OCI-M2 (cell line): ENCODE data around the gene FIZ1.
A peak's percentile ranks its signal among the peaks of the same experiment; 100 is the strongest.
"Not testable (repeated sequence)": the region's sequence is repeated elsewhere in the genome, so short reads cannot be mapped to it uniquely, and the experiment has no call there.

Experiments used
- DNase-seq: peaks from one replicate; lab custom pipeline; 2025; ENCODE audit not compliant: unreplicated experiment; lab: John Stamatoyannopoulos, UW

The FIZ1 gene

GRCh38 chr19:55598034-55598433 is 1.3 kb downstream of the FIZ1 start:
- no peak for DNase-seq

GRCh38 chr19:55597501-55597921 is 1.8 kb downstream of the FIZ1 start:
- no peak for DNase-seq

GRCh38 chr19:55596304-55596703 is 3.0 kb downstream of the FIZ1 start:
- DNase-seq: no peak

- no peak for DNase-seq
Measured at GRCh38 chr19:55594996-55595545, 4.2 kb downstream of the FIZ1 start.

- no peak for DNase-seq
Measured at GRCh38 chr19:55593096-55593772, 6.1 kb downstream of the FIZ1 start.

GRCh38 chr19:55592391-55593090 is 6.8 kb downstream of the FIZ1 start:
- no peak for DNase-seq

GRCh38 chr19:55591555-55591954 is 7.8 kb downstream of the FIZ1 start:
- no peak for DNase-seq

GRCh38 chr19:55590617-55591016 is 8.7 kb downstream of the FIZ1 start:
- no peak for DNase-seq

- no peak for DNase-seq
Measured at GRCh38 chr19:55590109-55590508, 9.2 kb downstream of the FIZ1 start.

- DNase-seq: no peak
Measured at GRCh38 chr19:55588738-55589137, 10.6 kb downstream of the FIZ1 start.

GRCh38 chr19:55586976-55587668 is 12.2 kb downstream of the FIZ1 start:
- DNase-seq: peak; percentile 38

- DNase-seq: no peak
Measured at GRCh38 chr19:55585658-55586339, 13.5 kb downstream of the FIZ1 start.

GRCh38 chr19:55584871-55585270 is 14.4 kb downstream of the FIZ1 start:
- no peak for DNase-seq

- not testable (repeated sequence) for DNase-seq
Measured at GRCh38 chr19:55583897-55584296, 15.4 kb downstream of the FIZ1 start.

- not testable (repeated sequence) for DNase-seq
Measured at GRCh38 chr19:55582284-55582683, 17.0 kb downstream of the FIZ1 start.

- DNase-seq: no peak
Measured at GRCh38 chr19:55581823-55582223, 17.5 kb downstream of the FIZ1 start.

- no peak for DNase-seq
Measured at GRCh38 chr19:55581145-55581822, 18.0 kb downstream of the FIZ1 start.

- DNase-seq: peak; percentile 65
Measured at GRCh38 chr19:55580628-55581144, 18.6 kb downstream of the FIZ1 start, which contains the start of gene ZNF579. Gene ZNF579 (minus strand): TSS chr19:55580848. CDS start chr19:55579639, 1,209 bp downstream.

GRCh38 chr19:55579766-55580621 is 19.3 kb downstream of the FIZ1 start:
- DNase-seq: no peak
